ENCODE data around the gene TMEM129.

The TMEM129 gene

DNA sequence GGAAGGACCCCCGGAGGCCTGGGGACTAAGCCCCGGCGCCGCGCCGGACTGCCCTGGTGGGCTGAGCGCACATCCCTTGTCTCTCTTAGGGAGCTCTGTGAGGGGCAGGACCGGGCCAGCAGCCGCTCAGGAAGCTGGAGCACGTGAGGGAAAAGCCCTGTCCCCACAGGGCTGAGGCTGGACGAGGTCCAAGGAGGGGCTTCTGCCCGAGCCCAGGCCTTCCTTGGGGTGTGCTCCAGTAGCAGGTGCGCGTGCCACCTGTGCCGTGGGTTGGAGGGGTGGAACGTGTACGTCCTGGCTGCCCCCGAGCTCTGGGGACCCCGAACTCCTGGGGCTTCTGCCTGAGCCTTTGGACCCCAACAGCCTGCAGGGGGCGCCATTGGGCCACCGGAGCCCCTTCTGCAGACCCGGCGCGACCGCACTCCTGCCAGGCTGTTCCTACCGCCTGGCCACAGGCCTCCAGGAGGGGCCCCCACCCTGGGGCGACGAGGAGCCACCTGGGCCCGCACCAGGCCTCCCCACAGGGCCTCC lies 27.4 kb upstream of the TMEM129 start:
- no peak overlapping the region for H3K27ac ChIP-seq (ENCODE audit: low read length)
- H3K4me3 ChIP-seq (ENCODE audit: low read length) = no peak overlapping the region
- H3K36me3 ChIP-seq (ENCODE audit: control insufficient read depth, low read depth, low read length) = peaks cover 7% of the 10 kb centered on the region
- no peak overlapping the region for H3K9ac ChIP-seq (ENCODE audit: low read length)
- no peaks in the 10 kb centered on the region for H3K27me3 ChIP-seq (ENCODE audit: control insufficient read depth, insufficient read depth, low read length)
- H3K9me3 ChIP-seq (ENCODE audit: control insufficient read depth, low read depth, low read length) = no peaks in the 10 kb centered on the region
- H3K4me1 ChIP-seq (ENCODE audit: control insufficient read depth, low read depth, low read length) = no peaks in the 10 kb centered on the region

DNA sequence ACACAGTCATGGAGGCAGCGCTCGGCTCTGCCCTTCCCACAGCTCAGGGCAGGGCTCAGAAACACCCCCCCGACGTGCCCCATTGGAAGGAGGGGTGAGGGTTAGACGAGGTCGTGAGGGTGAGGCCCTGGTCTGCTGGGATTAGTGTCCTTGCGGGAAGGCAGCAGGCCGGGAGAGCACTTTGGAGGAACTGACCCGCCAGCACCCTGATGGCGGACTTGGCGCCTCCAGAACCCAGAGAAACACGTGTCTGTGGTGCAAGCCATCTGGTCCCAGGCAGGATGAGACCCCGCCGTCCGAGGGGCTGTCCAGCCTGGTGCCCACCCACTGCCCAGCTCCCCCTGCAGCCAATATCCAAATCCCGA lies 26.5 kb upstream of the TMEM129 start:
- Histone ChIP-seq H3K4me3 (ENCODE audit: low read length) (no peak overlapping the region), H3K36me3 (ENCODE audit: control insufficient read depth, low read depth, low read length) (peaks cover 14% of the 10 kb centered on the region), H3K27ac (ENCODE audit: low read length) (no peak overlapping the region), H3K9ac (ENCODE audit: low read length) (no peak overlapping the region), H3K9me3 (ENCODE audit: control insufficient read depth, low read depth, low read length) (no peaks in the 10 kb centered on the region), H3K4me1 (ENCODE audit: control insufficient read depth, low read depth, low read length) (no peaks in the 10 kb centered on the region), H3K27me3 (ENCODE audit: control insufficient read depth, insufficient read depth, low read length) (no peaks in the 10 kb centered on the region)

DNA sequence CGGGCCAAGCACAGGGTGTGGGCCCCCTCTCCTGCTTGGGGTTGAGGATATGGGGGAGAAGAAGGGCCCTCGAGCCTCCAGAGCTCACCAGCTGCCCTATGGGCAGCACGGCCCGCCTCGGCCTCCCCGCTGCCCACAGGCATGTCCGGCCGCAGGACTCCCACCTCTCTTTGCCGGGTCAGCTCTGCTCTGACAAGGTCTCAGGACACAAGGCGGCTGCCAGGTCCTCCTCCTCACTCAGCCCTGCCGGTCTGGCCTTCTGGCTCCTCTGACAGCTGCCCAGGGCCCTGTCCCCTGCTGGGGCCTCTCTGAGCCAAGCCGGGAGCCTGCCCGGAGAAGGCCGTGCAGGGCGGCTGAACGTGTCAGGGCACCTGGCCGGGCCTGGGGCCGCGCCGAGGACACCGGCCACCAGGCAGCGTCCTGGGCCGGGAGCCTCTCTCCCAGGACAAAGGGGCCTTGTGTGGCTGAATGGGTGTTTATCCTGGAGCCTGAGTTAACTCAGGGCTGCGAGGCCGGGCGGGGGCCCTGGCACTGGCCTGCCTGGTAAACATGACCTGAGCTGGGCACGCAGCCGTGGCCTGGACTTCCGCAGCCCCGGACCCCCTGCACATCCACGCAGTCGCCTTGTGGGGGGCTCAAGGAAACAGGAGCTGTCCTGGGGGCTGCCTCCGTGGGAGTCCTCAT lies 25.9 kb upstream of the TMEM129 start:
- no peaks in the 10 kb centered on the region for H3K27me3 ChIP-seq (ENCODE audit: control insufficient read depth, insufficient read depth, low read length)
- no peak overlapping the region for H3K9ac ChIP-seq (ENCODE audit: low read length)
- H3K27ac ChIP-seq (ENCODE audit: low read length) = no peak overlapping the region
- peaks cover 19% of the 10 kb centered on the region for H3K36me3 ChIP-seq (ENCODE audit: control insufficient read depth, low read depth, low read length)
- no peaks in the 10 kb centered on the region for H3K9me3 ChIP-seq (ENCODE audit: control insufficient read depth, low read depth, low read length)
- H3K4me3 ChIP-seq (ENCODE audit: low read length) = no peak overlapping the region
- no peaks in the 10 kb centered on the region for H3K4me1 ChIP-seq (ENCODE audit: control insufficient read depth, low read depth, low read length)

DNA sequence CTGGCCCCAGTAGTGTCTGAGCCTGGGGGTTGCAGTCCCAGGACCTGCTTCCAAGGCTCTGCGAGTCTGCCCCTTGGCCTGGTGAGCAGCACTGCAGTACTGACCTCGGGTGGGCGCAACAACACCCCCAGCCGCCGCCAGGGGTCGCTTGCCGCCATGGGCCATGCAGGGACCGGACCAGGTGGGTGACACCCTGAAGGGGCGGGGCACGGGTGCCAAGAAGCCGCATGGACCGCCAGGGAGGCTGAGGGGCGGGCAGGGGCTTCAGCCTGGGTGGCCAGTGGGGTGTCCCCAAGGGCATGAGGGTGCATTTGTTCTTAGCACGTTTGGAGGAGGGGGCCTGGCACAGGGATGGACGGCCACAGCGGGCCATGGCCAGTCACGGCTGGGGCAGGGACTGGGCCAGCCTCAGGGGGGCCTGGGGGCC lies 25.2 kb upstream of the TMEM129 start:
- H3K9ac ChIP-seq (ENCODE audit: low read length) = no peak overlapping the region
- no peak overlapping the region for H3K27ac ChIP-seq (ENCODE audit: low read length)
- H3K9me3 ChIP-seq (ENCODE audit: control insufficient read depth, low read depth, low read length) = no peaks in the 10 kb centered on the region
- peaks cover 26% of the 10 kb centered on the region for H3K36me3 ChIP-seq (ENCODE audit: control insufficient read depth, low read depth, low read length)
- no peak overlapping the region for H3K4me3 ChIP-seq (ENCODE audit: low read length)
- H3K4me1 ChIP-seq (ENCODE audit: control insufficient read depth, low read depth, low read length) = no peaks in the 10 kb centered on the region
- no peaks in the 10 kb centered on the region for H3K27me3 ChIP-seq (ENCODE audit: control insufficient read depth, insufficient read depth, low read length)

DNA sequence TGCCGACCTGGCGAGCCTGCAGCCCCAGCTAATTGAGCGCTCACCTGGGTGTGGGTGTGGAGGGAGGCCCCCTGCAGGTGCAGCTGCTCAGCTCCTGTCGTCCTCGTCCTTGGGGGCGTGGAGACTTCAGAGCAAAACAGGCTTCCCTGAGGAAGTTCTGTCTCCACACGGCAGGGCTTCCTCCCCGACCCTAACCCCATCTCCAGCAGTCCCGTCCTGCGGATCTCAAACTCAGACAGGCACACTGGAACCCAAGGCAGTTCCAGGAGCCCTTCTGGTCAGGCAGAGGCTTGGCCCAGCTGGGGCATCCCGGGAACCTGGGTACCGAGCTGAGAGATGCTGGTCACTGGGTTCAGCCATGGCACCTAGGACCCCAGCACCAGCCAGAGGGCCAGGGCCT lies 24.6 kb upstream of the TMEM129 start:
- Histone ChIP-seq H3K9me3 (ENCODE audit: control insufficient read depth, low read depth, low read length) (no peaks in the 10 kb centered on the region), H3K9ac (ENCODE audit: low read length) (no peak overlapping the region), H3K4me3 (ENCODE audit: low read length) (no peak overlapping the region), H3K4me1 (ENCODE audit: control insufficient read depth, low read depth, low read length) (no peaks in the 10 kb centered on the region), H3K27ac (ENCODE audit: low read length) (no peak overlapping the region), H3K27me3 (ENCODE audit: control insufficient read depth, insufficient read depth, low read length) (no peaks in the 10 kb centered on the region), H3K36me3 (ENCODE audit: control insufficient read depth, low read depth, low read length) (peaks cover 32% of the 10 kb centered on the region)

DNA sequence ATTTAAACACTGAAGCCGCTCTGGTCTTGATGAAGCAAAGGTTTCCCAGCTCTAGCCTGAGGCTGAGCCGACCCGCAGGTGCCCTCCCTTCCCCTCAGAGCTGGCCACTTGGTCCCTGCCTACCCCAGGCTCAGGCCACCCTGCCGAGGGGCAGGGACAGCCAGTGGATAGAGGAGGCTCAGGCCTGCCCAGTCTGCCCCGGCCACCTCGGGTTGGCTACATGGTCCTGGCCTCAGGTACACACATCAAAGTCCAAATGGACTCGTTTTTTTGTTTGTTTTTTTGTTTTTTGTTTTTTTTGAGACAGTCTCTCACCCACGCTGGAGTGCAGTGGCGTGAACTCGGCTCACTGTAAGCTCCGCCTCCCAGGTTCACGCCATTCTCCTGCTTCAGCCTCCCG lies 24.0 kb upstream of the TMEM129 start:
- Histone ChIP-seq H3K4me3 (ENCODE audit: low read length) (no peak overlapping the region), H3K9ac (ENCODE audit: low read length) (no peak overlapping the region), H3K4me1 (ENCODE audit: control insufficient read depth, low read depth, low read length) (no peaks in the 10 kb centered on the region), H3K27me3 (ENCODE audit: control insufficient read depth, insufficient read depth, low read length) (no peaks in the 10 kb centered on the region), H3K9me3 (ENCODE audit: control insufficient read depth, low read depth, low read length) (no peaks in the 10 kb centered on the region), H3K27ac (ENCODE audit: low read length) (no peak overlapping the region), H3K36me3 (ENCODE audit: control insufficient read depth, low read depth, low read length) (peaks cover 37% of the 10 kb centered on the region)

DNA sequence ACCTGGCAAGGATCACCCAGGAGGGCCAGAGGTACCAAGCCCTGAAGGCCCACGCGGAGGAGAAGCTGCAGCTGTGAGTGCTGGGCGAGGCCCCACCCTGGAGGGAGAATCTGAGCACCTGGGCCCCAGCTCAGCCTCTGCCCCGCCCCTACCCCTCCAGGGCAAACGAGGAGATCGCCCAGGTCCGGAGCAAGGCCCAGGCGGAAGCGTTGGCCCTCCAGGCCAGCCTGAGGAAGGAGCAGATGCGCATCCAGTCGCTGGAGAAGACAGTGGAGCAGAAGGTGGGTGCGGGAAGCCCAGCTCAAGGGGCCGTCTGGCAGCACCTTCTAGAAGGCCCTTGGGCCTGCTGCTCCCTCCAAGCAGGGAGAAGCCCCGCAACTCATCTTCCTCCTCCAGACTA lies 23.4 kb upstream of the TMEM129 start:
- H3K4me3 ChIP-seq (ENCODE audit: low read length) = no peak overlapping the region
- H3K4me1 ChIP-seq (ENCODE audit: control insufficient read depth, low read depth, low read length) = no peaks in the 10 kb centered on the region
- H3K36me3 ChIP-seq (ENCODE audit: control insufficient read depth, low read depth, low read length) = peaks cover 43% of the 10 kb centered on the region
- H3K9ac ChIP-seq (ENCODE audit: low read length) = no peak overlapping the region
- H3K27me3 ChIP-seq (ENCODE audit: control insufficient read depth, insufficient read depth, low read length) = no peaks in the 10 kb centered on the region
- H3K9me3 ChIP-seq (ENCODE audit: control insufficient read depth, low read depth, low read length) = no peaks in the 10 kb centered on the region
- H3K27ac ChIP-seq (ENCODE audit: low read length) = no peak overlapping the region

DNA sequence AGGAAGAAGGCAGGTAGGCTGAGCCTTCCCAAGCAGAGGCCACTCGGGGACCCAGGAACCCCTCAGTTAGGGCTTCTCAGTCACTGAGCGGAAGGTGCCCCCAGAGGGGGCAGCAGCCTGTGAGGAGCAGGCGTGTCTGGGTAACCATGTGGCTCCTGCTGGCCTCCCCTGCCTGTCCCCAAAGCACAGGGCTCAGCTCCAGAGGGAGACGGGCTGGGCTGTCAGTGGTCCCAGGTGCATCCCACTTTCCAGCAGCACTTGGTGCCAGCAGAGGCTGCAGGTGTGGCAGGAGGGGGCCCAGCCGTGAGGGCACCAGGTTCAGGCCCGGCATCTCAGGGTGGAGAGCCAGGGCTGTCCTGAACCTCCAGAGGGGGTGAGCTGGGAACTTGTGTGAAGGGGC lies 22.9 kb upstream of the TMEM129 start:
- no peak overlapping the region for H3K4me3 ChIP-seq (ENCODE audit: low read length)
- H3K27ac ChIP-seq (ENCODE audit: low read length) = no peak overlapping the region
- no peak overlapping the region for H3K9ac ChIP-seq (ENCODE audit: low read length)
- H3K27me3 ChIP-seq (ENCODE audit: control insufficient read depth, insufficient read depth, low read length) = no peaks in the 10 kb centered on the region
- no peaks in the 10 kb centered on the region for H3K4me1 ChIP-seq (ENCODE audit: control insufficient read depth, low read depth, low read length)
- H3K9me3 ChIP-seq (ENCODE audit: control insufficient read depth, low read depth, low read length) = no peaks in the 10 kb centered on the region
- peaks cover 49% of the 10 kb centered on the region for H3K36me3 ChIP-seq (ENCODE audit: control insufficient read depth, low read depth, low read length)

DNA sequence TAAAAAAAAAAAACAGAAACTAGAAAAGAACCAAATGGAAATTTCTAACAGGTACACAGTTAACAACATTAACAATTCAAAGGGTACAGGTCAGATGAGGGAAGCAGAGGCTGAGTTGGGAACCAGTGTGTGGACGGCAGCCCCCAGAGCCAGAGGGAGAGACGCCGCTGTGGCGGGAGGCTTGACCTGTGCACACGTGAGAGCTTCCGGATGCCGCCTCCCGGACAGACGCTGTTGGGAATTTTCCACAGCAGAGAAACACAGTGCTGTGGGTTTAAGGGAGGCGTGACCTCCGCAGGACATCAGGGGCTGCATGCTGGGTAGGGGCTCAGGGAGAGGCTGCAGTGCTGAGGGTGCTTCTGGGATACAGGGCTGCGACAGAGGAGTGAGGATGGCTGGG lies 22.4 kb upstream of the TMEM129 start:
- H3K9me3 ChIP-seq (ENCODE audit: control insufficient read depth, low read depth, low read length) = no peaks in the 10 kb centered on the region
- H3K27me3 ChIP-seq (ENCODE audit: control insufficient read depth, insufficient read depth, low read length) = no peaks in the 10 kb centered on the region
- H3K4me3 ChIP-seq (ENCODE audit: low read length) = no peak overlapping the region
- H3K36me3 ChIP-seq (ENCODE audit: control insufficient read depth, low read depth, low read length) = peaks cover 51% of the 10 kb centered on the region
- H3K9ac ChIP-seq (ENCODE audit: low read length) = no peak overlapping the region
- H3K27ac ChIP-seq (ENCODE audit: low read length) = no peak overlapping the region
- H3K4me1 ChIP-seq (ENCODE audit: control insufficient read depth, low read depth, low read length) = no peaks in the 10 kb centered on the region

DNA sequence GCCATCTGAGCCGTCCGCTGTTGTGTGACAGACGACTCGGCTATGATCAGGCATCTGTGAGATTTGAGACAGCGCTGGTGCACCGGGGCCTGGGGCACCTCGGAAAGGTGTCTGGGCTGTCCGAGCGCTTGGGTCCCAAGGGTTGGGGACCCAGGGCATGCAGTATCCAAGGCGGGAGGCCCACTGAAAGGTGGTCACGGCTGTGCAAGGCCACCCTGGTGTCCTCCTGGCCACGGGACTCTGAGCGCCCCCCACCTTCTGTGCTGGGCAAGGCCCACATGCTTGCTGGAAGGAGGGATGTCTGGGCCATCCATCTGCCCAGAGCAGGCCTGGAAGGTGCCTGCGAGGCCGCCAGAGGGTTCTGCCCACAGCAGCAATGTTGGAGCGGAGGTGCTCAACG lies 20.1 kb upstream of the TMEM129 start:
- no peaks in the 10 kb centered on the region for H3K27me3 ChIP-seq (ENCODE audit: control insufficient read depth, insufficient read depth, low read length)
- peaks cover 75% of the 10 kb centered on the region for H3K36me3 ChIP-seq (ENCODE audit: control insufficient read depth, low read depth, low read length)
- no peaks in the 10 kb centered on the region for H3K4me1 ChIP-seq (ENCODE audit: control insufficient read depth, low read depth, low read length)
- no peaks in the 10 kb centered on the region for H3K9me3 ChIP-seq (ENCODE audit: control insufficient read depth, low read depth, low read length)
- no peak overlapping the region for H3K9ac ChIP-seq (ENCODE audit: low read length)
- no peak overlapping the region for H3K27ac ChIP-seq (ENCODE audit: low read length)
- H3K4me3 ChIP-seq (ENCODE audit: low read length) = no peak overlapping the region

DNA sequence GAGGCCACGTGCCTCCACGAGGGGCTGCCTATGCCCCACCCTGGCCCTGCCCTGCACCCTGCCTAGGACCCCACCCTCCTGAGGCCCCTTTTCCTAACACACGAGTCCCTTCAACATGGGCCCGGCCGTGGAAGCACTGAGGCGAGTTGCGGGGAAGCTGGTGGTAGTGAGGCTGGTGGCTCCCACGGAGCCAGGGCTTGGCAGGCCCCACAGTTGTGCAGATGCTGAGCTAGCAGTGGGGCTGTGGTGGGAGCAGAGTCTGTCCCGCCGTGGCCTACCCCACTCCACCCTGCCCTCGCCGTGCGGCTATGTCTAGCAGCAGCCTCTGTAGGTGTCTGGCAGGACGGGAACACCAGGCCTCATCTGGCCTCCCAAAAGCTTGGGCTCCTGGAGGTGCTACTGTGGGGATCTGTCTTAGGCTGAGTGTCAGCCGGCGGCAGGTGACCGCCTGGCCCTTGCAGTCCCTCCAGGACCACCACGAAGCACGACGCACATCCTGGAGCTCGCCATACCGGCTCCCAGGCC lies 19.0 kb upstream of the TMEM129 start:
- H3K4me1 ChIP-seq (ENCODE audit: control insufficient read depth, low read depth, low read length) = no peaks in the 10 kb centered on the region
- H3K4me3 ChIP-seq (ENCODE audit: low read length) = no peak overlapping the region
- H3K27me3 ChIP-seq (ENCODE audit: control insufficient read depth, insufficient read depth, low read length) = no peaks in the 10 kb centered on the region
- H3K36me3 ChIP-seq (ENCODE audit: control insufficient read depth, low read depth, low read length) = peaks cover 84% of the 10 kb centered on the region
- no peak overlapping the region for H3K9ac ChIP-seq (ENCODE audit: low read length)
- no peak overlapping the region for H3K27ac ChIP-seq (ENCODE audit: low read length)
- H3K9me3 ChIP-seq (ENCODE audit: control insufficient read depth, low read depth, low read length) = no peaks in the 10 kb centered on the region

DNA sequence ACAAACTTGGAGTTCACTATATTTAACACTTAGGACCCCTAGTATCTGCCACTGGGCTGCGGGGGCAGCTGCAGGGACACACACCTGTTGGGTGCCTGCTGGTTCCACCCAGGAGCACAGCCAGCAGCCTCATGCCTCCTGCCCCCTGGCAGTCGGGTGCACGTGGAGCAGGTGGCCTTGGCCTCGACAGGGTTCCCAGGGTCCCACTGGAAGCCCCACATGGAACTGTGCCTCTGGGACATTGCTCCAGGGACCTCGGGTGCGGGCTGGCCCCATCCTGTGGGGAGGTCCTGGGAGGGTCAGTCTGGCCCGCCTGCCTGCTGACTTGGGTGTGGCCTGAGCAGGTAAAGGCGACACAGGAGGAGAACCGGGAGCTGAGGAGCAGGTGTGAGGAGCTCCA lies 18.2 kb upstream of the TMEM129 start:
- Histone ChIP-seq H3K4me1 (ENCODE audit: control insufficient read depth, low read depth, low read length) (no peaks in the 10 kb centered on the region), H3K9me3 (ENCODE audit: control insufficient read depth, low read depth, low read length) (no peaks in the 10 kb centered on the region), H3K4me3 (ENCODE audit: low read length) (no peak overlapping the region), H3K9ac (ENCODE audit: low read length) (no peak overlapping the region), H3K27ac (ENCODE audit: low read length) (no peak overlapping the region), H3K27me3 (ENCODE audit: control insufficient read depth, insufficient read depth, low read length) (no peaks in the 10 kb centered on the region), H3K36me3 (ENCODE audit: control insufficient read depth, low read depth, low read length) (peaks cover 87% of the 10 kb centered on the region)

Measured in iPS-18a (cell line).